GM12878 (cell line): ENCODE results near the gene MACROD2. TPM values are rescaled to one million over a fixed set of nuclear protein-coding genes. Genes with fewer than 3 reads are reported as not detected.

Experiments
- ATAC-seq: fragments of 200-7000 bp; cut with Tn5 transposase; 3 replicates; pipeline ENCODE4 v1.9.1; 2020; ENCODE audit warnings: mild to moderate bottlenecking, moderate library complexity
- BruUV-seq: library from RNA; stranded (reverse); fragments of 400-500 nt; replicated peaks from 2 replicates; lab custom pipeline; 2021; lab: Mats Ljungman, UMichigan
- CTCF ChIA-PET: fragments of 300-600 bp; sonication (Branson Sonifier 250); formaldehyde crosslinking; extraction: SDS; loops from one replicate; lab custom pipeline; 2021; ENCODE audit warnings: inconsistent platforms; lab: Yijun Ruan, JAX
- POLR2A ChIA-PET: fragments of 350-600 bp; formaldehyde crosslinking; extraction: SDS; loops from one replicate; lab custom pipeline; 2021; ENCODE audit warnings: inconsistent platforms; lab: Charles Lee
- RAD21 ChIA-PET: fragments of 300-600 bp; sonication (Branson Sonifier 250); formaldehyde crosslinking; loops from one replicate; lab custom pipeline; 2023; ENCODE audit warnings: antibody characterized with exemption; ENCODE audit not compliant: unreplicated experiment; lab: Charles Lee
- SMC1A ChIA-PET: fragments of 300-600 bp; sonication (Branson Sonifier 250); formaldehyde crosslinking; loops from one replicate; lab custom pipeline; 2023; ENCODE audit not compliant: unreplicated experiment, uncharacterized antibody; lab: Charles Lee
- DNase-seq: peaks from one replicate; pipeline ENCODE4 v3.0.0-alpha.2; 2011; ENCODE audit warnings: low read depth, low spot score
- FAIRE-seq: peaks from 3 replicates; lab custom pipeline; 2011; peaks lifted over from hg19 to GRCh38; lab: Jason Lieb, UNC
- H2AFZ ChIP-seq: 2 replicates; pipeline ENCODE4 v1.6.0; 2011; ENCODE audit warnings: low read depth, low read length, control low read depth; ENCODE audit not compliant: control insufficient read depth
- H3K27ac ChIP-seq: 2 replicates; pipeline ENCODE4 v1.5.1; 2011; ENCODE audit warnings: control low read depth; ENCODE audit not compliant: control insufficient read depth, insufficient read depth
- H3K27me3 ChIP-seq, 2 experiments: replicated peaks in 1 of 2; 2 replicates each; pipeline versions ENCODE4 v1.6.0 to v1.6.1; 2011; ENCODE audit warnings: low read length in 1 of 2; ENCODE audit not compliant: control insufficient read depth in 2 of 2, insufficient read depth in 2 of 2
- H3K36me3 ChIP-seq, 2 experiments: 2 replicates each; pipeline ENCODE4 v1.5.1; 2011; ENCODE audit warnings: low read length in 1 of 2; ENCODE audit not compliant: control insufficient read depth in 2 of 2, insufficient read depth in 2 of 2
- H3K4me1 ChIP-seq: 2 replicates; pipeline ENCODE4 v1.6.1; 2011; ENCODE audit warnings: mild to moderate bottlenecking, low read length, moderate library complexity, mixed read lengths; ENCODE audit not compliant: control insufficient read depth, insufficient read depth
- H3K4me2 ChIP-seq: 2 replicates; pipeline ENCODE4 v1.6.0; 2011; ENCODE audit warnings: control low read depth; ENCODE audit not compliant: control insufficient read depth, insufficient read depth
- H3K4me3 ChIP-seq: fragments of 200-600 bp; sonication (generic); 2 replicates; pipeline ENCODE4 v1.5.1; 2016
- H3K79me2 ChIP-seq: 2 replicates; pipeline ENCODE4 v1.6.0; 2011; ENCODE audit warnings: low read length; ENCODE audit not compliant: control insufficient read depth, insufficient read depth
- H3K9ac ChIP-seq: 2 replicates; pipeline ENCODE4 v1.8.0; 2011; ENCODE audit warnings: low read length, control low read depth, mixed read lengths; ENCODE audit not compliant: control insufficient read depth, insufficient read depth
- H3K9me3 ChIP-seq: replicated peaks from 3 replicates; pipeline ENCODE4 v1.5.1; 2011; ENCODE audit warnings: mild to moderate bottlenecking, low read length; ENCODE audit not compliant: control insufficient read depth, insufficient read depth
- H4K20me1 ChIP-seq: 2 replicates; pipeline ENCODE4 v1.6.0; 2011; ENCODE audit not compliant: control insufficient read depth, insufficient read depth
- ATF2 ChIP-seq: IDR thresholded peaks from 2 replicates; pipeline ENCODE4 v1.6.1; 2012; ENCODE audit warnings: low read length, inconsistent platforms
- BMI1 ChIP-seq: fragments of 450-650 bp; IDR thresholded peaks from 2 replicates; pipeline ENCODE4 v1.6.1; 2016; ENCODE audit warnings: mild to moderate bottlenecking, moderate library complexity, borderline replicate concordance
- CTCF ChIP-seq, 3 experiments: IDR thresholded peaks in 2 of 3; conservative IDR thresholded peaks in 1 of 3; 2 replicates each; pipeline ENCODE4 v1.5.1; 2011; ENCODE audit warnings: low read depth in 3 of 3, low read length in 3 of 3, mild to moderate bottlenecking in 3 of 3, control low read depth in 2 of 3, moderate library complexity in 2 of 3, inconsistent platforms in 1 of 3, mixed read lengths in 1 of 3; ENCODE audit not compliant: control insufficient read depth in 2 of 3, insufficient read depth in 1 of 3; ENCODE audit errors: extremely low read depth in 1 of 3
- FOXK2 ChIP-seq: fragments of 450-650 bp; IDR thresholded peaks from 2 replicates; pipeline ENCODE4 v1.6.1; 2017; ENCODE audit warnings: mild to moderate bottlenecking, moderate library complexity
- HDGF ChIP-seq: fragments of 450-650 bp; IDR thresholded peaks from 2 replicates; pipeline ENCODE4 v1.6.1; 2016; ENCODE audit warnings: antibody characterized with exemption
- IKZF2 ChIP-seq, 2 experiments: fragments of 450-650 bp; IDR thresholded peaks; 2 replicates each; pipeline ENCODE4 v1.6.1; 2017; ENCODE audit warnings: mild to moderate bottlenecking in 2 of 2, moderate library complexity in 2 of 2
- JUND ChIP-seq: IDR thresholded peaks from 2 replicates; pipeline ENCODE4 v1.6.1; 2012; ENCODE audit warnings: low read depth, mild to moderate bottlenecking, low read length, improper control_type of control experiment, moderate library complexity
- MXI1 ChIP-seq: fragments of 150-350 bp; IDR thresholded peaks from 2 replicates; pipeline ENCODE4 v1.6.1; 2011; ENCODE audit warnings: low read depth, mild to moderate bottlenecking, inconsistent platforms, low read length, improper control_type of control experiment
- RELB ChIP-seq: fragments of 450-650 bp; IDR thresholded peaks from 2 replicates; pipeline ENCODE4 v1.6.1; 2017; ENCODE audit warnings: low read depth, mild to moderate bottlenecking, moderate library complexity
- SRF ChIP-seq, 2 experiments: IDR thresholded peaks; 2 replicates each; pipeline ENCODE4 v1.6.1; 2011; ENCODE audit warnings: low read depth in 2 of 2, low read length in 2 of 2, mild to moderate bottlenecking in 1 of 2, moderate library complexity in 1 of 2
- ZNF207 ChIP-seq: fragments of 450-650 bp; IDR thresholded peaks from 2 replicates; pipeline ENCODE4 v1.6.1; 2014; ENCODE audit warnings: antibody characterized with exemption, mild to moderate bottlenecking, borderline replicate concordance
- ZZZ3 ChIP-seq: IDR thresholded peaks from 2 replicates; pipeline ENCODE4 v1.6.1; 2011; ENCODE audit warnings: low read depth; ENCODE audit not compliant: control insufficient read depth, insufficient read length
- WGBS: methylation state at CpG from one replicate; pipeline ENCODE4 v1.1.6; 2016; ENCODE audit warnings: low lambda C conversion rate; ENCODE audit not compliant: insufficient replicate concordance, insufficient coverage; ENCODE audit errors: missing lambda C conversion rate; 5-methylcytosine and 5-hydroxymethylcytosine counted together
- in situ Hi-C: fragments of 300-500 bp; cut with MboI; formaldehyde crosslinking; loops from 9 replicates; pipeline ENCODE4 v1.14.3; 2018; ENCODE audit warnings: mixed read lengths
- intact Hi-C: fragments of 100-400 bp; cut with micrococcal nuclease; formaldehyde crosslinking; loops from one replicate; pipeline ENCODE4 v1.14.2; 2022; ENCODE audit not compliant: unreplicated experiment
- polyA plus RNA-seq, 11 experiments: library from polyadenylated mRNA; depleted of rRNA in 4 of 11; unstranded in 6 of 11; stranded (reverse) in 5 of 11; fragments of >200 nt; fragmentation: Nextera tagmentation in 4 of 11; fragmentation: Illumina TruSeq in 1 of 11; extraction: Ambion mirVana in 4 of 11; extraction: Trizol in 1 of 11; gene quantifications; 1 replicate in 1 of 11; 2 replicates in 10 of 11; pipeline versions ENCODE4 v1.2.1 to v1.2.3, GENCODE V29; 2011 to 2016; ENCODE audit warnings: inconsistent platforms in 2 of 11, missing spikeins in 2 of 11, low read depth in 1 of 11
- total RNA-seq, 4 experiments: library from RNA; depleted of rRNA in 3 of 4; stranded (reverse); fragments of >200 nt in 3 of 4; fragmentation: Illumina TruSeq in 1 of 4; extraction: Trizol in 1 of 4; gene quantifications; 2 replicates each; pipeline versions ENCODE4 v1.2.1 to v1.2.3, GENCODE V29; 2013 to 2021
- TF ChIP-seq, protein P1 (sequence below): fragments of 450-650 bp; IDR thresholded peaks from 2 replicates; pipeline ENCODE4 v1.6.1; 2017; ENCODE audit warnings: mild to moderate bottlenecking
- TF ChIP-seq, protein P2 (sequence below): IDR thresholded peaks from 2 replicates; pipeline ENCODE4 v1.6.1; 2011; ENCODE audit warnings: borderline replicate concordance, low read depth, mild to moderate bottlenecking, moderate library complexity, mixed read lengths, low read length; ENCODE audit not compliant: insufficient read depth; ENCODE audit errors: extremely low read length
- TF ChIP-seq, protein P3 (sequence below): fragments of 150-350 bp; IDR thresholded peaks from 2 replicates; pipeline ENCODE4 v1.6.1; 2014; ENCODE audit warnings: mild to moderate bottlenecking, low read depth, low read length

The MACROD2 gene
- total and polyA plus RNA-seq, 10 of the 15 experiments (the other 5 are each of a cell fraction or from before 2014, with no cell fraction given) = 1.1 to 21.5 (median 2.2) TPM

GRCh38 chr20:14148042-14148441 is 152.7 kb downstream of the MACROD2 start:
- in situ Hi-C loops = no loop called here
- Histone ChIP-seq H3K4me2 (no peak overlapping the region), H3K9ac (no peak overlapping the region), H3K36me3 (no peaks in the 10 kb centered on the region), H4K20me1 (no peaks in the 10 kb centered on the region), H3K27ac (no peak overlapping the region), H3K9me3 (no peaks in the 10 kb centered on the region), H3K4me1 (no peaks in the 10 kb centered on the region), H3K4me3 (no peak overlapping the region), H2AFZ (no peak overlapping the region), H3K27me3 (no peaks in the 10 kb centered on the region), H3K79me2 (no peaks in the 10 kb centered on the region)
- 8% methylated on average over 1 of the region's 1 CpG for WGBS
- FAIRE-seq = no peak
- ChIA-PET RAD21 (no interaction called here), CTCF (no interaction called here), SMC1A (no interaction called here), POLR2A (no interaction called here)
- ATAC-seq = no peak
- no TSS peak for BruUV-seq
- DNase-seq = no peak
- intact Hi-C loops = no loop called here
- TF ChIP-seq ATF2 (no peak), BMI1 (no peak), ZNF207 (no peak), FOXK2 (no peak), JUND (no peak), ZZZ3 (no peak), SRF (IDR thresholded peaks at IDR 0.05; ENCODE audit: low read depth in 2 of 2, low read length in 2 of 2) (no peak), RELB (no peak), HDGF (no peak), MXI1 (no peak), CTCF (IDR thresholded peaks at IDR 0.05 in 2 of 3, conservative IDR thresholded peaks at IDR 0.05 in 1 of 3; ENCODE audit: control insufficient read depth in 2 of 3, extremely low read depth in 1 of 3, insufficient read depth in 1 of 3, low read depth in 3 of 3, low read length in 3 of 3) (no peak), IKZF2 (IDR thresholded peaks at IDR 0.05) (no peak)
- TF ChIP-seq, protein P1, sequence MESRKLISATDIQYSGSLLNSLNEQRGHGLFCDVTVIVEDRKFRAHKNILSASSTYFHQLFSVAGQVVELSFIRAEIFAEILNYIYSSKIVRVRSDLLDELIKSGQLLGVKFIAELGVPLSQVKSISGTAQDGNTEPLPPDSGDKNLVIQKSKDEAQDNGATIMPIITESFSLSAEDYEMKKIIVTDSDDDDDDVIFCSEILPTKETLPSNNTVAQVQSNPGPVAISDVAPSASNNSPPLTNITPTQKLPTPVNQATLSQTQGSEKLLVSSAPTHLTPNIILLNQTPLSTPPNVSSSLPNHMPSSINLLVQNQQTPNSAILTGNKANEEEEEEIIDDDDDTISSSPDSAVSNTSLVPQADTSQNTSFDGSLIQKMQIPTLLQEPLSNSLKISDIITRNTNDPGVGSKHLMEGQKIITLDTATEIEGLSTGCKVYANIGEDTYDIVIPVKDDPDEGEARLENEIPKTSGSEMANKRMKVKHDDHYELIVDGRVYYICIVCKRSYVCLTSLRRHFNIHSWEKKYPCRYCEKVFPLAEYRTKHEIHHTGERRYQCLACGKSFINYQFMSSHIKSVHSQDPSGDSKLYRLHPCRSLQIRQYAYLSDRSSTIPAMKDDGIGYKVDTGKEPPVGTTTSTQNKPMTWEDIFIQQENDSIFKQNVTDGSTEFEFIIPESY = no peak
- TF ChIP-seq, protein P2, sequence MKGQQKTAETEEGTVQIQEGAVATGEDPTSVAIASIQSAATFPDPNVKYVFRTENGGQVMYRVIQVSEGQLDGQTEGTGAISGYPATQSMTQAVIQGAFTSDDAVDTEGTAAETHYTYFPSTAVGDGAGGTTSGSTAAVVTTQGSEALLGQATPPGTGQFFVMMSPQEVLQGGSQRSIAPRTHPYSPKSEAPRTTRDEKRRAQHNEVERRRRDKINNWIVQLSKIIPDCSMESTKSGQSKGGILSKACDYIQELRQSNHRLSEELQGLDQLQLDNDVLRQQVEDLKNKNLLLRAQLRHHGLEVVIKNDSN = no peak
- TF ChIP-seq, protein P3, sequence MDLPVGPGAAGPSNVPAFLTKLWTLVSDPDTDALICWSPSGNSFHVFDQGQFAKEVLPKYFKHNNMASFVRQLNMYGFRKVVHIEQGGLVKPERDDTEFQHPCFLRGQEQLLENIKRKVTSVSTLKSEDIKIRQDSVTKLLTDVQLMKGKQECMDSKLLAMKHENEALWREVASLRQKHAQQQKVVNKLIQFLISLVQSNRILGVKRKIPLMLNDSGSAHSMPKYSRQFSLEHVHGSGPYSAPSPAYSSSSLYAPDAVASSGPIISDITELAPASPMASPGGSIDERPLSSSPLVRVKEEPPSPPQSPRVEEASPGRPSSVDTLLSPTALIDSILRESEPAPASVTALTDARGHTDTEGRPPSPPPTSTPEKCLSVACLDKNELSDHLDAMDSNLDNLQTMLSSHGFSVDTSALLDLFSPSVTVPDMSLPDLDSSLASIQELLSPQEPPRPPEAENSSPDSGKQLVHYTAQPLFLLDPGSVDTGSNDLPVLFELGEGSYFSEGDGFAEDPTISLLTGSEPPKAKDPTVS = no peak
